NCI-H1048 (cell line): ENCODE measurements around the gene MRTFB.

Experiments used
- DNase-seq: peaks from one replicate; lab custom pipeline; 2025; lab: John Stamatoyannopoulos, UW

MRTFB gene

GRCh38 chr16:14131774-14132695, 60.9 kb downstream of the MRTFB start:
- no peak for DNase-seq

- no peak for DNase-seq
Observed at GRCh38 chr16:14132696-14133048, 61.6 kb downstream of the MRTFB start.

DNA sequence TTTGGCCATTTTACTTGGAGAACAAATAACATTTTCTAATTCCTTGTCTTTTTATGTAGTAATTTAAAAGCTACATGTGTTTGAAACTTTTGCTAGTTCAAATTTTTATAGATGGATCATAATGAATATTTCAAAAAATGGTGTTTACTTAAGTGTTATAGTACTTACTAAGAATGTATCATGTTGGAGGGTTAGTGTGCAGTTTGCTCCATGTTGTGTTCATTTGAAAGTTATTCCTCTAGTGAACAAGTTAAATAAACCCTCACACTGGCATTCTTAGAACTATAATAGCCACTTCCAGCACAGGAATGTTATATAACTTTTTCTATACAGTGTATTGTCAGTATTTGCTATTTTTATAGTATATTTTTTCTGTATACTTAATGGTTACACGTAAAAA, 62.8 kb downstream of the MRTFB start:
- DNase-seq = no peak

- no peak for DNase-seq
Observed at GRCh38 chr16:14135704-14136103, 64.6 kb downstream of the MRTFB start.

DNA sequence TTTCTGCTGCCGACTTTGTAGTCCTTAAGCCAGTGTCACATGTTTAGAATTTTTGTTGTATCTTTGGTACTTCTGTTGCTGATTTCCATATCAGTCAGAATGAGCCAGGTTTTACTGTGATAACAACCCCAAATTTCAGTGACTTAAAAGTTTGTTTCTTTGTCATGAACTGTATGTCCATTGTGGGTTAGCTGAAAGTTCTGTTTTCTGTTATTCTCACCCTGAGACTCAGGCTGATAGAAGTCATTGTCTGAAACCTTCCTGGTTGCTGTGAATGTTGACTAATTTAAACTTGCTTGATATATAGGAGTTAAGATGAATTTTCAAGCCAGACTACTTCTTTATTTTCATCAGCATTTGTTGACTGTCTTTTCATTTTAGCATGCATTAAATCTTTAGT, 68.8 kb downstream of the MRTFB start:
- no peak for DNase-seq

- DNase-seq = no peak
Observed at GRCh38 chr16:14140923-14141322, 69.8 kb downstream of the MRTFB start.

- DNase-seq = no peak
Observed at GRCh38 chr16:14146445-14146844, 75.3 kb downstream of the MRTFB start.

DNA sequence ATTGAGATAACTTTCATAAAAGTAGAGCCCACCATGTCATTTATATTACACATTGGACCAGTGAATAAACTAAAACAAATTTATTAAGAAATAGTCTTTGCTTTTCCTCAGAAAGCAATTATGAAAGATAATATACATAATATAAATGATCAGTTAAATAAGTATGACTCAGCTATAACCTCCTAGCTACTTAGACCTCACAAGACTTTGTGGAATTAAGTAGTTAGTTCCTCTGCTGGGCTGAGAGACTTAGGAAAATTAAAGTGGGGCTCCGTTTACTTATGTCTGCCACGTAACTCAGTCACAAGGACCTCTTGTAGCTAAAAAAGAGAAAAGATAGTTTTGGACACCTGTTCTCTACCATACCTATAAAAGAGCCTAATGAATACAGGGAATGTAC, 76.9 kb downstream of the MRTFB start:
- DNase-seq = no peak

DNA sequence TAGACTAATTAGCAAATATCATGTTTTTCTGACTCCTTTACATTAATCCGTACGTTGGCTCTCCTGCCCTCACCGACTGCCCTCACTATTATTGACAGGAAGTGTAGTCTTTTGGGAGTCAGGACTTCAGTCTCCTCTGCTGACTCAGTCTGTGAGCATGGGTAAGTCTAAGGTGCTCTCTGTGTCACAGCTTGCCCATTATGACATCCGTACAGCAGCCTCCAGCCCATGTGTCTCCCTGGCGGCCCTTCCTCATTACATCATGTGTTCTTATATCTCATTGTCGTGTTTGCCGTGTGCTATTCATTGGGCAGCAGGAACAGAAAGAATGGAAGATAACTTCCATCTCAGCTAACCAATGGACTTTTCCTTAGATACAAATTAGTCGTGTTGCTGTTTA, 77.5 kb downstream of the MRTFB start:
- no peak for DNase-seq

DNA sequence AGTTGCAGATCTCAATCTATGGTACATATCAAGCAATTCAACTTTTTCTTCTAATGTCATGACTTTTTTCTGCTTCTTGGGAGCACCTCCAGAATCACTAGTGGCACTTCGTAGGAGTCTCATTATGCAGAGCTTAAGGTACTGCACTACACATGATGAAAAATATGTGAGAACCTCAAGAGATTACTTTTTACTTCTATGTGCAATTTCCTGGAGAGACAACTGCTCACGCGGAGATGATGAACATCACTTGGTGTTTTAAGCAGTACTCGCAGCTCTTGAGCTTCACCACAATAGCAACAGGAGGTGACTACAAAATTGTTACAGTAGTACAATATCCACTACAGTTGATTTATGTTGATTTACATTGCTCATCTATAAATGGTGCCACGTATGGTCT, 79.7 kb downstream of the MRTFB start:
- DNase-seq = no peak

GRCh38 chr16:14151256-14152030, 80.3 kb downstream of the MRTFB start:
- no peak for DNase-seq

GRCh38 chr16:14155572-14156190, 84.6 kb downstream of the MRTFB start:
- DNase-seq = no peak

GRCh38 chr16:14164916-14165662, 94.0 kb downstream of the MRTFB start:
- no peak for DNase-seq

DNA sequence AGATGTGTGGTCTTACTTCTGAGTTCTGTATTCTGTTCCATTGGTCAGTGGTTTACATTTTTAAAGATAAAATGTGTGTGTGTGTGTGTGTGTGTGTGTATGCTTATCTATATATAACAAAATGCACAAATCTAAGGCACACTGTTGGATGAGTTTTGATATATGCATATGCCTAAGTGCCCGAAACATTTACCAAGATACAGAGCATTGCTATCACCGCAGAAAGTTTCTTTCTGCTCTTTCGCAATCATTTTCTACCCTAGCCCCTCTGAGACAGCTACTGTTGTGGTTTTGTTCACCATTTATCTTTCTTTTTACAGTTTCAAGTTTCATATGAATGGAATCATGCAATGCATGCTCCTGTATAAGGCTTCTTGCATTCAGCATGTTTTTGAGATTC, 97.0 kb downstream of the MRTFB start:
- DNase-seq = no peak

DNA sequence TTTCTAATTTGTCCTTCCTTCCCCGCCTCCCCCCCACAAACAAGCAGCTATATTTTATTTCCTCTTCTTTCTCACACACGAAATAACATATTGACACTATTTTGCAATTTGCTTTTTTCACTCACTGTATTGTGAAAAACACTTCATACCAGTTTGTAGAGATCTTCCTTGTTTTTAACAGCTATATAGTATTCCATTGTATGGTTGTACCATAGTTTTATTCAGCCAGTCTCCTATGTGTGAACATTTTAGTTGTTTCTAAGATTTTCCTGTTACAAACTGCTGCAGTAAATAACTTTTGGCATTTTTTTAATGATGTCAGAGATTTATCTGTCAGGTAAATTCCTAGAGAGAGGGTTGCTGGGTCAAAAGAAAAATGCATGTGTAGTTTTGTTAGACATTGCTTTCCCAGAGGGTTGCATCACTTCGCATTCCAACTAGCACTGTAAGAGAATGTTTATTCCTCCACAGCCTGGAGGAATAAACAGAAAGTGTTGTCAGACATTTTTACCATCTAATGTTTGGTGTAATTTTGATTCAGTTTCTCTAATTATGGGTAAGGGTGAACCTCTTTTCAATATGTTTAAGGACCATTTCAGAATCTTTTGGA, 101.2 kb downstream of the MRTFB start:
- DNase-seq = no peak

DNA sequence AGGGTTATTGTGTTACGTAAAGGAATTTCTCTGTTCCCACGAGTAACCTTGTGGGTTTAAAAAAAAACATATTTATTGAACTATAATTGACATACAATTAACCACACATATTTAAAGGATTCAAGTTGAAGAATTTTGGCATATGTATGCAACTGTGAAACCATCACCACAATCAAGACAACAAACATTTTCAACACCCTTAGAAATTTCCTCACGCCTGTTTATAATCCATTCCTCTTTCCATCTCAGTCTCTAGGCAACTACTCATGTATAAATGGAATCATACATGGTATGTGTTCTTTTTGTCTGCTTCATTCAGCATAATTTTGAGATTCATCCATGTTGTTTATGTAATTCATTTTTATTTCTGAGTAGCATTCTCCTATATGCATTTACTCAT, 104.0 kb downstream of the MRTFB start:
- no peak for DNase-seq

- no peak for DNase-seq
Observed at GRCh38 chr16:14177704-14178103, 106.6 kb downstream of the MRTFB start.

DNA sequence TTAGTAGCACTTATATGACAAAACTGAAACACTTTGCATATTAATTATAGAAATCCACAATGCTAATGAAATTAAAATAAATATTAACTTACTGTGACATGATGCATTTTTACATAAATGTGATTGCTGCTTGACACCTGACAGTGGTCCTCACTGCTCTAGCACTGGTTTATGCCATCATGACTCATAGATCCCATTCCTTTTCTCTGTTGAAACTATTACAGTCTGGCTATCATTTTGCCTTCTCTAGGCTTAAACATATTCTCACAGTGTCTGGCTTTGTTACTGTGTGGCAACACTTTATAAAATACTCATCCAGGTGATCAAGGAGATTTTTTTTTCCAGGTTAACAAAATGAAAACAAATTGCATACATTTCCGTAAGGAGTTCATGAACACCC, 108.0 kb downstream of the MRTFB start:
- no peak for DNase-seq

- no peak for DNase-seq
Observed at GRCh38 chr16:14180481-14180944, 109.4 kb downstream of the MRTFB start.

- DNase-seq = no peak
Observed at GRCh38 chr16:14181371-14182050, 110.4 kb downstream of the MRTFB start.

DNA sequence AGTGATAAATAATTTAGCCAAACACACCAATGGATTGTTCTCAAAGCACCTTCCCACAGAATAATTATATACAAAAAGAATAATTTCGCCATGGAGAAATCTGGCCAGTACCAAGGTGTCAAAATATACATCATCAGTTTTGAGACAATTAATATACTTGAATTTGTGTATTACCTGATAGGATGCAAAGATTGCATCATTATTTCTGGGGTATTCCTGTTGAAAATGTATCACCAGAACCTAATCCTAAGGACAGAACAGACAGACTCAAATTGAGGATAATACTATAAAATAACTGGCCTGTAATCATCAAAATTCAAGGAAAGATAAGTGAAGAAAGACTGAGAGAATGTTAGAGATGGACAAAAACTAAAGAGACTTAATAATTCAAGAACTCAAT, 111.9 kb downstream of the MRTFB start:
- no peak for DNase-seq
